PC-3 (cell line): ENCODE results near the gene TLE6. TPM values are rescaled to one million over a fixed set of nuclear protein-coding genes. Genes with fewer than 3 reads are reported as not detected.

Experiments
- ATAC-seq: fragments of 200-7000 bp; cut with Tn5 transposase; 2 replicates; pipeline ENCODE4 v1.9.1; 2020; ENCODE audit warnings: mild to moderate bottlenecking, moderate library complexity
- BruUV-seq: library from RNA; stranded (reverse); fragments of 400-500 nt; replicated peaks from 2 replicates; lab custom pipeline; 2021; lab: Mats Ljungman, UMichigan
- CTCF ChIA-PET: fragments of 300-600 bp; sonication (Branson Sonifier 250); formaldehyde crosslinking; loops from one replicate; lab custom pipeline; 2022; ENCODE audit warnings: antibody characterized with exemption; lab: Charles Lee
- POLR2A ChIA-PET: fragments of 300-600 bp; sonication (Branson Sonifier 250); formaldehyde crosslinking; loops from one replicate; lab custom pipeline; 2022; ENCODE audit warnings: antibody characterized with exemption; ENCODE audit not compliant: unreplicated experiment; lab: Charles Lee
- DNase-seq: peaks from one replicate; pipeline ENCODE4 v3.0.0-alpha.2; 2015
- H2AFZ ChIP-seq: fragments of 300-600 bp; sonication (generic); 2 replicates; pipeline ENCODE4 v1.6.0; 2016; ENCODE audit warnings: antibody characterized with exemption, low read length
- H3F3A ChIP-seq: fragments of 300-600 bp; sonication (generic); one replicate; pipeline ENCODE4 v1.6.0; 2017; ENCODE audit warnings: antibody characterized with exemption, low read length, control low read depth, mild to moderate bottlenecking; ENCODE audit not compliant: unreplicated experiment
- H3K27ac ChIP-seq: fragments of 300-600 bp; sonication (generic); 2 replicates; pipeline ENCODE4 v1.5.1; 2016; ENCODE audit warnings: mild to moderate bottlenecking, low read length
- H3K27me3 ChIP-seq: fragments of 300-600 bp; sonication (generic); 2 replicates; pipeline ENCODE4 v1.6.1; 2016; ENCODE audit warnings: low read length, mixed read lengths
- H3K36me3 ChIP-seq: fragments of 300-600 bp; sonication (generic); 2 replicates; pipeline ENCODE4 v1.6.1; 2016; ENCODE audit warnings: low read depth, mixed run types, low read length, mixed read lengths
- H3K4me1 ChIP-seq: fragments of 300-600 bp; sonication (generic); 2 replicates; pipeline ENCODE4 v1.5.1; 2016; ENCODE audit warnings: low read length; ENCODE audit not compliant: insufficient read depth
- H3K4me2 ChIP-seq: fragments of 300-600 bp; sonication (generic); 2 replicates; pipeline ENCODE4 v1.6.0; 2016; ENCODE audit warnings: low read length
- H3K4me3 ChIP-seq: fragments of 300-600 bp; sonication (generic); 2 replicates; pipeline ENCODE4 v1.5.1; 2016; ENCODE audit warnings: mild to moderate bottlenecking, low read length, mixed read lengths
- H3K79me2 ChIP-seq: fragments of 300-600 bp; sonication (generic); 2 replicates; pipeline ENCODE4 v1.6.1; 2017; ENCODE audit warnings: low read length, mixed read lengths
- H3K9ac ChIP-seq: fragments of 300-600 bp; sonication (generic); 2 replicates; pipeline ENCODE4 v1.6.0; 2016; ENCODE audit warnings: mild to moderate bottlenecking, low read length
- H3K9me2 ChIP-seq: fragments of 300-600 bp; sonication (generic); replicated peaks from 2 replicates; pipeline ENCODE4 v1.6.1; 2016; ENCODE audit warnings: mixed run types, low read length, mixed read lengths
- H3K9me3 ChIP-seq: fragments of 300-600 bp; sonication (generic); 2 replicates; pipeline ENCODE4 v1.6.1; 2016; ENCODE audit warnings: low read length, mixed read lengths
- H4K20me1 ChIP-seq: fragments of 300-600 bp; sonication (generic); 2 replicates; pipeline ENCODE4 v1.6.1; 2016; ENCODE audit warnings: low read length, mixed read lengths
- EZH2 ChIP-seq: fragments of 300-600 bp; sonication (generic); IDR thresholded peaks from one replicate; pipeline ENCODE4 v1.6.1; 2017; ENCODE audit warnings: antibody characterized with exemption, mild to moderate bottlenecking, low read length; ENCODE audit not compliant: unreplicated experiment
- EZH2phosphoT487 ChIP-seq: fragments of 300-600 bp; sonication (generic); IDR thresholded peaks from 2 replicates; pipeline ENCODE4 v1.6.1; 2018; ENCODE audit warnings: mild to moderate bottlenecking, antibody characterized with exemption, low read length, borderline replicate concordance
- intact Hi-C: fragments of 100-400 bp; cut with micrococcal nuclease; formaldehyde crosslinking; loops from 2 replicates; pipeline ENCODE4 v1.9.0; 2023
- total RNA-seq: library from RNA; depleted of rRNA; stranded (reverse); fragments of >200 nt; gene quantifications from 2 replicates; pipeline ENCODE4 v1.2.3, GENCODE V29; 2014
- TF ChIP-seq, protein P1 (sequence below): fragments of 300-600 bp; sonication (generic); conservative IDR thresholded peaks from 2 replicates; pipeline ENCODE4 v1.5.1; 2017; ENCODE audit warnings: antibody characterized with exemption, low read depth, mild to moderate bottlenecking, low read length

Gene TLE6
- total RNA-seq, 1 experiment from 2014 or later: 1.9 TPM

- Histone ChIP-seq H3K9ac (no peak overlapping the region), H3K27ac (no peak overlapping the region), H3K27me3 (no peaks in the 10 kb centered on the region), H4K20me1 (no peaks in the 10 kb centered on the region), H3F3A (no peaks in the 10 kb centered on the region), H3K9me3 (no peaks in the 10 kb centered on the region), H3K4me2 (peak overlapping the region; percentile 87), H3K4me1 (no peaks in the 10 kb centered on the region), H3K79me2 (no peaks in the 10 kb centered on the region), H2AFZ (peak overlapping the region; percentile 84), H3K36me3 (no peaks in the 10 kb centered on the region), H3K9me2 (no peaks in the 10 kb centered on the region), H3K4me3 (peak overlapping the region; percentile 65)
- intact Hi-C loops: no loop called here
- ChIA-PET CTCF (no interaction called here), POLR2A (no interaction called here)
- TF ChIP-seq, protein P1, sequence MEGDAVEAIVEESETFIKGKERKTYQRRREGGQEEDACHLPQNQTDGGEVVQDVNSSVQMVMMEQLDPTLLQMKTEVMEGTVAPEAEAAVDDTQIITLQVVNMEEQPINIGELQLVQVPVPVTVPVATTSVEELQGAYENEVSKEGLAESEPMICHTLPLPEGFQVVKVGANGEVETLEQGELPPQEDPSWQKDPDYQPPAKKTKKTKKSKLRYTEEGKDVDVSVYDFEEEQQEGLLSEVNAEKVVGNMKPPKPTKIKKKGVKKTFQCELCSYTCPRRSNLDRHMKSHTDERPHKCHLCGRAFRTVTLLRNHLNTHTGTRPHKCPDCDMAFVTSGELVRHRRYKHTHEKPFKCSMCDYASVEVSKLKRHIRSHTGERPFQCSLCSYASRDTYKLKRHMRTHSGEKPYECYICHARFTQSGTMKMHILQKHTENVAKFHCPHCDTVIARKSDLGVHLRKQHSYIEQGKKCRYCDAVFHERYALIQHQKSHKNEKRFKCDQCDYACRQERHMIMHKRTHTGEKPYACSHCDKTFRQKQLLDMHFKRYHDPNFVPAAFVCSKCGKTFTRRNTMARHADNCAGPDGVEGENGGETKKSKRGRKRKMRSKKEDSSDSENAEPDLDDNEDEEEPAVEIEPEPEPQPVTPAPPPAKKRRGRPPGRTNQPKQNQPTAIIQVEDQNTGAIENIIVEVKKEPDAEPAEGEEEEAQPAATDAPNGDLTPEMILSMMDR: no peak
- TF ChIP-seq EZH2 (no peak), EZH2phosphoT487 (no peak)
- no peak for DNase-seq
- no TSS peak for BruUV-seq
- no peak; the same call in 1 of the 2 replicates for ATAC-seq
Observed at GRCh38 chr19:2984215-2984528, 6.8 kb downstream of the TLE6 start.

GRCh38 chr19:2986951-2987524 is 9.7 kb downstream of the TLE6 start:
- no peak for ATAC-seq
- intact Hi-C loops: no loop called here
- no peaks in the 10 kb centered on the region for H4K20me1 ChIP-seq
- H3F3A ChIP-seq: no peaks in the 10 kb centered on the region
- no peak overlapping the region for H2AFZ ChIP-seq
- no peaks in the 10 kb centered on the region for H3K36me3 ChIP-seq
- no peak for DNase-seq
- H3K4me3 ChIP-seq: no peak overlapping the region
- no peak overlapping the region for H3K9ac ChIP-seq
- no peak overlapping the region for H3K4me2 ChIP-seq
- POLR2A ChIA-PET: no interaction called here
- CTCF ChIA-PET: no interaction called here
- no peaks in the 10 kb centered on the region for H3K27me3 ChIP-seq
- TF ChIP-seq EZH2: no peak
- TF ChIP-seq, protein P1: no peak
- no peak for TF ChIP-seq EZH2phosphoT487
- no peaks in the 10 kb centered on the region for H3K79me2 ChIP-seq
- no TSS peak for BruUV-seq
- H3K27ac ChIP-seq: no peak overlapping the region
- H3K4me1 ChIP-seq: no peaks in the 10 kb centered on the region
- H3K9me2 ChIP-seq: no peaks in the 10 kb centered on the region
- no peaks in the 10 kb centered on the region for H3K9me3 ChIP-seq

DNA sequence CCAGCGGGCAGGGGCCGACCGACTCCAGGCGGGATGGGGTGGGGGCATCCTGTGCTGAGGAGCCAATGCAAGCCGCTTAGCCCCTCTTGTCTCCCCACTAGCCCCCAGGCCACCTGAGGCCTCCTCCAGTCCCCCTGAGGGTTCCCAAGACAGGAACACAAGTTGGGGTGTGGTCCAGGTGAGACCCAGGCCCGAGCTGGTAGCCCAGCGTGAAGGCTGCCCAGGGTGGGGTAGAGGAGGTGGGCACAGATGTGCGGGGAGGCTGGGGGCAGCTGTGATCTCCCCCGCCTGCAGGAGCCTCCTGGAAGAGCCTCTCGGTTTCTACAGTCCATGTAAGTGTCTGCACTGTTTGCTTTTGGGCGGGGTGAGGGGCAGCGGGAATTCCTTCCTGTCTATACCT is 10.4 kb downstream of the TLE6 start:
- Histone ChIP-seq H3K36me3 (no peaks in the 10 kb centered on the region), H3K27me3 (no peaks in the 10 kb centered on the region), H3K79me2 (no peaks in the 10 kb centered on the region), H3K9ac (no peak overlapping the region), H3K9me3 (no peaks in the 10 kb centered on the region), H3K4me1 (no peaks in the 10 kb centered on the region), H2AFZ (no peak overlapping the region), H3K27ac (no peak overlapping the region), H3K4me2 (no peak overlapping the region), H3F3A (no peaks in the 10 kb centered on the region), H3K9me2 (no peaks in the 10 kb centered on the region), H4K20me1 (no peaks in the 10 kb centered on the region), H3K4me3 (no peak overlapping the region)
- intact Hi-C loops: no loop called here
- CTCF ChIA-PET: no interaction called here
- DNase-seq: no peak
- BruUV-seq: no TSS peak
- POLR2A ChIA-PET: no interaction called here
- no peak for ATAC-seq
- TF ChIP-seq, protein P1: no peak
- TF ChIP-seq EZH2 (no peak), EZH2phosphoT487 (no peak)
